ES-I3 (cell line): Measurements from ENCODE around the gene CDH23.
"Not testable (repeated sequence)": the region's sequence is repeated elsewhere in the genome, so short reads cannot be mapped to it uniquely, and the experiment has no call there.

Source experiments
- H3K36me3 ChIP-seq: 2 replicates; pipeline ENCODE4 v1.6.1; 2013; ENCODE audit warnings: mild to moderate bottlenecking, low read length, control low read depth, moderate library complexity; ENCODE audit not compliant: insufficient read depth
- H3K4me1 ChIP-seq: 2 replicates; pipeline ENCODE4 v1.6.1; 2013; ENCODE audit warnings: mild to moderate bottlenecking, control low read depth, low read length; ENCODE audit not compliant: insufficient read depth
- H3K9ac ChIP-seq: 2 replicates; pipeline ENCODE4 v1.6.1; 2013; ENCODE audit warnings: low read depth, mild to moderate bottlenecking, low read length, moderate library complexity
- H3K9me3 ChIP-seq: 2 replicates; pipeline ENCODE4 v1.6.1; 2013; ENCODE audit warnings: mild to moderate bottlenecking, low read length, moderate library complexity; ENCODE audit not compliant: control insufficient read depth, insufficient read depth

CDH23 gene

GRCh38 chr10:71599518-71599917 lies 202.8 kb downstream of the CDH23 start:
- no peaks in the 10 kb centered on the region for H3K4me1 ChIP-seq
- H3K9me3 ChIP-seq = no peaks in the 10 kb centered on the region
- no peak overlapping the region for H3K9ac ChIP-seq
- H3K36me3 ChIP-seq = no peaks in the 10 kb centered on the region

GRCh38 chr10:71600242-71600641 lies 203.5 kb downstream of the CDH23 start:
- not testable (repeated sequence) for H3K9me3 ChIP-seq, H3K4me1 ChIP-seq, H3K9ac ChIP-seq, H3K36me3 ChIP-seq

- H3K4me1 ChIP-seq = no peaks in the 10 kb centered on the region
- H3K36me3 ChIP-seq = no peaks in the 10 kb centered on the region
- H3K9ac ChIP-seq = no peak overlapping the region
- no peaks in the 10 kb centered on the region for H3K9me3 ChIP-seq
Observed at GRCh38 chr10:71600849-71601248, 204.1 kb downstream of the CDH23 start.

GRCh38 chr10:71601273-71601672 lies 204.6 kb downstream of the CDH23 start:
- Histone ChIP-seq H3K36me3 (no peaks in the 10 kb centered on the region), H3K9me3 (no peaks in the 10 kb centered on the region), H3K4me1 (no peaks in the 10 kb centered on the region), H3K9ac (no peak overlapping the region)

- Histone ChIP-seq H3K9ac (no peak overlapping the region), H3K36me3 (no peaks in the 10 kb centered on the region), H3K4me1 (no peaks in the 10 kb centered on the region), H3K9me3 (no peaks in the 10 kb centered on the region)
Observed at GRCh38 chr10:71603150-71603549, 206.4 kb downstream of the CDH23 start.

GRCh38 chr10:71603754-71604153 lies 207.0 kb downstream of the CDH23 start:
- Histone ChIP-seq H3K36me3 (no peaks in the 10 kb centered on the region), H3K9ac (no peak overlapping the region), H3K4me1 (no peaks in the 10 kb centered on the region; the same call in 1 of the 2 replicates), H3K9me3 (no peaks in the 10 kb centered on the region)

GRCh38 chr10:71604324-71605018 lies 207.8 kb downstream of the CDH23 start:
- H3K4me1 ChIP-seq = peaks cover 2% of the 10 kb centered on the region; the same call in 1 of the 2 replicates
- H3K9me3 ChIP-seq = no peaks in the 10 kb centered on the region
- no peak overlapping the region for H3K9ac ChIP-seq
- no peaks in the 10 kb centered on the region for H3K36me3 ChIP-seq

- peaks cover 6% of the 10 kb centered on the region; the same call in 1 of the 2 replicates for H3K4me1 ChIP-seq
- no peaks in the 10 kb centered on the region for H3K9me3 ChIP-seq
- H3K9ac ChIP-seq = no peak overlapping the region
- no peaks in the 10 kb centered on the region for H3K36me3 ChIP-seq
Observed at GRCh38 chr10:71605263-71605962, 208.7 kb downstream of the CDH23 start.

GRCh38 chr10:71606257-71607081 lies 209.7 kb downstream of the CDH23 start:
- Histone ChIP-seq H3K4me1 (peaks cover 6% of the 10 kb centered on the region; the same call in 1 of the 2 replicates), H3K9me3 (no peaks in the 10 kb centered on the region), H3K36me3 (no peaks in the 10 kb centered on the region), H3K9ac (no peak overlapping the region)

- Histone ChIP-seq H3K36me3 (no peaks in the 10 kb centered on the region), H3K9ac (no peak overlapping the region), H3K9me3 (no peaks in the 10 kb centered on the region), H3K4me1 (peaks cover 6% of the 10 kb centered on the region; the same call in 1 of the 2 replicates)
Observed at GRCh38 chr10:71607082-71607443, 210.3 kb downstream of the CDH23 start.

GRCh38 chr10:71608819-71609768 lies 212.4 kb downstream of the CDH23 start:
- Histone ChIP-seq H3K4me1 (peaks cover 16% of the 10 kb centered on the region), H3K9me3 (no peaks in the 10 kb centered on the region), H3K9ac (no peak overlapping the region), H3K36me3 (no peaks in the 10 kb centered on the region)

- H3K36me3 ChIP-seq = no peaks in the 10 kb centered on the region
- no peaks in the 10 kb centered on the region for H3K9me3 ChIP-seq
- H3K4me1 ChIP-seq = peaks cover 16% of the 10 kb centered on the region
- H3K9ac ChIP-seq = no peak overlapping the region
Observed at GRCh38 chr10:71610651-71611050, 213.9 kb downstream of the CDH23 start.

GRCh38 chr10:71611131-71611530 lies 214.4 kb downstream of the CDH23 start:
- no peaks in the 10 kb centered on the region for H3K9me3 ChIP-seq
- H3K9ac ChIP-seq = no peak overlapping the region
- peaks cover 16% of the 10 kb centered on the region for H3K4me1 ChIP-seq
- H3K36me3 ChIP-seq = no peaks in the 10 kb centered on the region
